NCI-H1694 treated with DMSO at 0.1 percent for 48 hours (cell line): ENCODE data around the gene C17orf50.

ENCODE experiments used
- DNase-seq: peaks from one replicate; lab custom pipeline; 2025; lab: John Stamatoyannopoulos, UW

The C17orf50 gene

DNA sequence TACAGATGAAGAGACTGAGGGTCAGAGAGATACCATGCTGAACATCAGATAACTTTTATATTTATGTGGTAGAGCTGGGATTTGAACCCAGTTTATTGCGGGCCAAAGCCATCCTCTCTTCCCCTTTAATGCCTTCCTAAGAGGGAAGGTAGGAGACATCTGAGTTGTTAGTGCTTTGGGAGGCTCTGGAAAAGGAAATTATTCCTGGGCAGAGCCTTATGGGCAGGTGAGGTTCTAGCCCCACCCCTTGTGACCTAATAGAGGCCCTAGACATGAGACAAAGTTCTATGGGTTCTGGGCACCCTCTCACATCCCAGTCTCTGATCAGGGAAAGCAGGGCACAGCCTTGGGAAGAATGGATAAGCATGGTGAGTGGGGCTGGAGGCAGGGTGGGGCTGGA lies at the start of gene C17orf50:
C17orf50 (plus strand) TSS at position 301 of the 400 bp plus-strand sequence; CDS start at position 356, 55 bp downstream.
- DNase-seq: no peak

DNA sequence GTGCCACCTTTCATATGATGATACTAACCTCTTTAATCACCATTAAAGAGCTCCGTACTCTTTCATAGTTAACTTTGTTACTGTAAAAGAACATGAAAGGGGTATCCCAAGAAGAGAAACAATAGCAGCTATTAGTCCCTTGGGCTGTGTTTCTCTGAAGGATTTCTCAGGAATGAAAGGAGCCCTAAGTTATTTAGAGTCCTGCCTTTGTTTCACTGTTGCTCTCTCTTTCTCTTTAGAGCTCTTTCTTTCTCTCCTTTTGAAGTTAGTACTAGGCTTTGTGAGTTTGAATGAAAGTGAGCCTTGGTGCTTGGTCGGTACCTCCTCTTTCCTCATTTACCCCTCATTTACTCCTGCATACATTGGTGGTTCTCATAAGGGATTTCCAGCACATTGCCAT lies 49.7 kb upstream of the C17orf50 start:
- DNase-seq: no peak

GRCh38 chr17:35713069-35713728 lies 47.5 kb upstream of the C17orf50 start:
- no peak for DNase-seq

- no peak for DNase-seq
Observed at GRCh38 chr17:35714988-35715387, 45.7 kb upstream of the C17orf50 start.

GRCh38 chr17:35715416-35715815 lies 45.3 kb upstream of the C17orf50 start:
- no peak for DNase-seq

- no peak for DNase-seq
Observed at GRCh38 chr17:35716173-35716572, 44.5 kb upstream of the C17orf50 start.

GRCh38 chr17:35716897-35717465 lies 43.7 kb upstream of the C17orf50 start:
- no peak for DNase-seq

DNA sequence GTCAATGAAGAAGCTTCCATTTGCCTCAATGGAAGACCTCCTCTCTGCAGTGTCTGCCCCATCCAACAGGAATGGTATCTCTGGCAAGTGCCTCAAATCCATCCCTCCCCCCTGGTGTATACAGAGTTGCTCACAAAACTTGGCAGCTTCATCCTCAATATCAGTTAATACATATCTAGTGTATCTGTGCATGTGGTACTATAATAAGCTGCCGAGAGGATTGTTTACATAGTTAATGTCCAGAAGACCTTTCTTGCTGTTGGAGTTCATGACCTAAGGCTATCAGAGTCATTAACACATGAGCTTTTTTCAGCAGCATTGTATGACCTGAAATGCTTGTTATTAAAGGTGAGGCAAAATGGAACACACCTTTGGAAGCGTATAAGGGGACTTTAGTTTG lies 43.2 kb upstream of the C17orf50 start:
- no peak for DNase-seq

DNA sequence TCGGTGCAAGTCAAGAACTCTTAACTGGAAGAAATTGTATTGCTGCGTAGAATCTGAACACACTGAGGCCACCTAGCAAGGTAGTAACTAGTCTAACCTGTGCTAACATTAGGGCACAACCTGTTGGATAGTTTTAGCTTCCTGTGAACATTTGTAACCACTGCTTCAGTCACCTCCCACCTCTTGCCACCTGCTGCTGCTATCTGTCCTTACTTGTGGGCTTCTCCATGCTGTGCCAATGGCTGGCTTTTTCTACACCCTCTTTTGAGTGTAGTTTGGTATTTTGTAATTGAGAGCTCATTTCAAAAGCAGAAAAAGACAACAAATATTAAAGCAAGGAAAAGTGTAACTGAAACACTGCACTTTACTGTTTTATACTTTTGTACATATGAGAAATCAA lies 37.0 kb upstream of the C17orf50 start:
- no peak for DNase-seq

DNA sequence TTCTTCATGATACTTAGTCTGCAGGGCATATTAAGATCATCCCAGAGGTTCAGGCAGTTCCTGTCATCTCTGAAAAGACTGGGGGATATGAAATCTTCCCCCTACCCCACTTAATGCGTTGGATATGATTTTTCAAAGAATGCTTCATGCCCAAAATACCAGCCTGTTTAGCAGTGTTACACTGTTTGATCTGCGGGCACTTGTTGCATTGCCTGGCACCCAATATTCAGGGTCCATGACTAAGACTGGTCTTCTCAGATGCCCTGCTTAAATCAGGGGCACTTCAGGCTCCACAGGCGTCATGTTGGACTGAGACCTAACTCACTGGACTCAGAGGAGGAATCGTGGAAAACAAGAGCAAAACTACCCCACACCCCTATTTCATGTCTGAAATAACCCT lies 35.6 kb upstream of the C17orf50 start:
- no peak for DNase-seq

DNA sequence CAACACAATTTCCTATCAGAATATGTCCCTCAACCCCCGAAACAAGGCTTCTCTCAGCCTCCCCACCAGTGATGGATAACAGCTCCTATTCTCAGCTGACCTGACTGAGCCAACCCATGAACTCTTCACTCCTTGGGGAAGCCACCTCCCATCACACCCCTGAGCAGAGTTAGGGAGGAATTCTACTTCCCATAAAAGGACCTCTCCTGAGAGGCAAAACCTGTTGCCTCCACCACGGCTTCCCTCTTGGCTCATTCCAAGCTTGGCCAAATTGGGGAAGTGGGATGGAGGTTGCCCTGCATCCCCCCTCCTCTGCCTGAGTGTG lies 34.9 kb upstream of the C17orf50 start:
- no peak for DNase-seq

GRCh38 chr17:35726127-35726952 lies 34.3 kb upstream of the C17orf50 start:
- DNase-seq: no peak

GRCh38 chr17:35726953-35727460 lies 33.7 kb upstream of the C17orf50 start:
- no peak for DNase-seq

DNA sequence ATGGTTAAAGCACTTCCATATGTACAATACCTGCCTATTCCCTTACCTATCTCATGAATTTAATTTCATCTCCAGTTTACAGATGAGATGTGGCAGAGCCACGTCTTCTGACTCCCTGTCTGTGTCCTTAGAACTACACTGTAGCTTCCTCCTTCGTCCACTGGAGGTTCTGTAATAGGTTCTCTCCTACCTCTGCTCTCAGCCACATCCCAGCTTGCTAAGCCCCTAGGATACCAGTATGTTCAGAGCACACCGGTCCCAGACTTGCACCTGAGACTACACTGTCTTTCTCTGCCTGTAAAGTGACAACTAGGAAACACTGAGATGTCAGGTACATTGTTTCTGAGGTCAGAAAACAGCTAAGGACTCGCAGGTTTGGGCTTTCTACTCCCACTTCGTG lies 33.1 kb upstream of the C17orf50 start:
- DNase-seq: no peak

GRCh38 chr17:35728551-35728950 lies 32.1 kb upstream of the C17orf50 start:
- DNase-seq: no peak

- no peak for DNase-seq
Observed at GRCh38 chr17:35729405-35729833, 31.3 kb upstream of the C17orf50 start.

GRCh38 chr17:35730400-35731005 lies 30.2 kb upstream of the C17orf50 start:
- DNase-seq: no peak

GRCh38 chr17:35731239-35731916 lies 29.3 kb upstream of the C17orf50 start, which contains the start of gene RASL10B:
Gene RASL10B, plus strand, starts transcription at chr17:35731639. Its CDS starts 3,546 bp downstream, at chr17:35735185.
- DNase-seq: peak; percentile 23

DNA sequence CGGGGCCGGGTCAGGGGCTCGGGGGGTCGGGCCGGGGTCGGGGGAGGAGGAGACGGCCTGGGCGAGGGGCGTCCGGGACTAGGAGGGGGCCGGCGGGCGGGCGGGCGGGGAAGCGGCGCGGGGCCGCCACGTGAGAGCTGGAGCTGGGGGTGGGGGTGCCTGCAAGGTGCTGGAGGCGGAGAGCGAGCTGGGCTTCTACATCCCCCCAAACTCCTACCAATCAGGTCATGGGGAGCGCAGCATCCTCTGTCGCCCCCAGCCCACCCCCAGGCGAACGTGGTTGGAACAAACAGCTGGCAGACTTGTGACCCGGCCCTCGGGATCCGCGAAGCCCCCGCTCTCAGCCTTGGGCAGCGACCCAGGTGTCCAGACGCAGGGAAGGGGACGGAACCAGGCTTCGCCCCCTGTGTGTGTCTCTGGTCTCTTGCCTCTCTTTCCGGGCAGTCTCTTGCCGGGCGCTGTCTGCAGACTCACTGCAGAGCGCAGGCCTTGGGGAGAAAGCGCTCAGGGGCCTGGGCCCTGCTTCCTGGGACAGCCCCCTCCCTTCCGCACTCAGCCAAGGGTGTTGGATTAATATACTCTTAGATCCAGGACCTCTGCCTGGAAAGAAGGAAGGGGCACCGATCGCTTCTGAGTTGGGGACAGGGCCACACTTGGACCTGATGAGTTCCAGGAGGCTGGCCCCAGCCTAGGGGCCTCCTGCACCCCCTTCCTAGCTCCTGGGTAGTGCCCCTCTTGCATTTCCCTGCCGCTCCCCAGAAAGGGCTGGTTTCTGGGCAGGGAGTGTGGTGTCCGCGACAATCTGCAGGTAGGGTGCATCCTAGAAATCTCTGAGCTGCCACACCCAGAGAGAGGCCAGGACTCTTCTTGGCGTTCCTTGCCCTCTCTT lies 28.5 kb upstream of the C17orf50 start:
- DNase-seq: no peak

DNA sequence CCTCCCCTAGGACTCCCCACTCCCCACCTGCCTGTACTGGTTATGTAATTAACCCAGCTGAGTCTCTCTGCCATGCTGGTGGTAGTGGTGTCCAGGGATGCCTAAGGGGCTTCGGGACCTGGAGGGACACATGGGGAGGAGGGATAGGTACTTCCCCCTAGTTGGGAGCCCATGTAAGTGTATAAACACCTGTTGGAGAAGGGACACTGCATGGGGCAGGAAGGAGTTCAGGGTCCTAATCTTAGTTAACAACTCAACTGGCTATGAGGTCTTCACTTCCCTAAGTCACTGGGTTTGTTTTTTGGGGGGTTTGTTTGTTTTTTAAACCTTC lies 27.9 kb upstream of the C17orf50 start:
- DNase-seq: no peak

- no peak for DNase-seq
Observed at GRCh38 chr17:35733366-35733765, 27.3 kb upstream of the C17orf50 start.
